ENCODE results near the gene LRIT1.
A peak's percentile ranks its signal among the peaks of the same experiment; 100 is the strongest.

The LRIT1 gene

GRCh38 chr10:84270708-84271107 is 29.4 kb upstream of the LRIT1 start:
- DNase-seq (ENCODE audit: low spot score) = no peak
- CTCF ChIA-PET = interaction anchor here (0.6 to 0.7 kb wide), 3 partner anchors 56 to 725 kb away, joined by 3 to 4 read pairs (median 3); no protein-coding TSS in a partner anchor
- POLR2A ChIA-PET (ENCODE audit: low non-redundant PET) = no interaction called here
- TF ChIP-seq CTCF (conservative IDR thresholded peaks at IDR 0.05; ENCODE audit: low read depth) = no peak
- no peak overlapping the region for H3K27ac ChIP-seq

- ChIA-PET CTCF (interaction anchor here (0.6 to 1.2 kb wide), 2 partner anchors 55 to 268 kb away, joined by 3 read pairs; no protein-coding TSS in a partner anchor), POLR2A (ENCODE audit: low non-redundant PET) (no interaction called here)
- TF ChIP-seq CTCF (conservative IDR thresholded peaks at IDR 0.05; ENCODE audit: low read depth) = no peak
- no peak overlapping the region for H3K27ac ChIP-seq
- no peak for DNase-seq (ENCODE audit: low spot score)
These were observed 28.4 kb upstream of the LRIT1 start for GRCh38 chr10:84269773-84270172.

GRCh38 chr10:84269162-84269561 is 27.8 kb upstream of the LRIT1 start:
- POLR2A ChIA-PET (ENCODE audit: low non-redundant PET) = no interaction called here

GRCh38 chr10:84267503-84268126 is 26.3 kb upstream of the LRIT1 start:
- H3K27ac ChIP-seq = no peak overlapping the region
- ChIA-PET CTCF (no interaction called here), POLR2A (ENCODE audit: low non-redundant PET) (no interaction called here)
- no peak; the same call in 1 of the 2 replicates for TF ChIP-seq CTCF (conservative IDR thresholded peaks at IDR 0.05; ENCODE audit: low read depth)
- no peak for DNase-seq (ENCODE audit: low spot score)

More at GRCh38 chr10:84269162-84269561, 27.8 kb upstream of the LRIT1 start:
- no peak overlapping the region for H3K27ac ChIP-seq
- no peak for TF ChIP-seq CTCF (conservative IDR thresholded peaks at IDR 0.05; ENCODE audit: low read depth)
- DNase-seq (ENCODE audit: low spot score) = no peak
- CTCF ChIA-PET = interaction anchor here (0.7 to 1.2 kb wide), 2 partner anchors 269 to 620 kb away, joined by 3 read pairs; no protein-coding TSS in a partner anchor

GRCh38 chr10:84265418-84265817 is 24.1 kb upstream of the LRIT1 start:
- POLR2A ChIA-PET (ENCODE audit: low non-redundant PET) = no interaction called here
- no peak overlapping the region for H3K27ac ChIP-seq
- no peak for TF ChIP-seq CTCF (conservative IDR thresholded peaks at IDR 0.05; ENCODE audit: low read depth)
- DNase-seq (ENCODE audit: low spot score) = no peak
- CTCF ChIA-PET = interaction anchor here (0.7 to 1.2 kb wide), 3 partner anchors 164 to 452 kb away, joined by 3 to 4 read pairs (median 3); no protein-coding TSS in a partner anchor

GRCh38 chr10:84264611-84265141 is 23.3 kb upstream of the LRIT1 start:
- peak; percentile 78 for DNase-seq (ENCODE audit: low spot score)
- ChIA-PET CTCF (interaction anchor here (0.5 to 2.4 kb wide), 23 partner anchors 10 to 629 kb away, joined by 3 to 18 read pairs (median 4); no protein-coding TSS in a partner anchor), POLR2A (ENCODE audit: low non-redundant PET) (no interaction called here)
- peak; percentile 92 for TF ChIP-seq CTCF (conservative IDR thresholded peaks at IDR 0.05; ENCODE audit: low read depth)
- H3K27ac ChIP-seq = no peak overlapping the region
